ENCODE data around the gene TMEM88. TPM values are rescaled to one million over a fixed set of nuclear protein-coding genes. Genes with fewer than 3 reads are reported as not detected.
"Not testable (repeated sequence)": the region's sequence is repeated elsewhere in the genome, so short reads cannot be mapped to it uniquely, and the experiment has no call there.

The TMEM88 gene
- total and polyA plus RNA-seq, 4 donors: 6.3 to 19.6 (median 11.3) TPM

GRCh38 chr17:7809086-7809790 lies 45.6 kb upstream of the TMEM88 start:
- Histone ChIP-seq H3K4me1 (ENCODE audit: control insufficient read depth in 5 of 5, insufficient read depth in 5 of 5, low read length in 5 of 5) (peaks cover 0 to 2% (median 0%) of the 10 kb centered on the region in 5 donors), H3K9ac (ENCODE audit: insufficient read depth in 1 of 2, low read length in 2 of 2) (no peak overlapping the region)

GRCh38 chr17:7809791-7810343 lies 45.0 kb upstream of the TMEM88 start:
- not testable (repeated sequence) for ATAC-seq (ENCODE audit: insufficient read depth, low FRiP score); H3K4me3 ChIP-seq; H3K9me3 ChIP-seq (ENCODE audit: control insufficient read depth in 4 of 4, insufficient read depth in 3 of 4, low read length in 3 of 4); H3K9ac ChIP-seq (ENCODE audit: insufficient read depth in 1 of 2, low read length in 2 of 2); H3K4me1 ChIP-seq (ENCODE audit: control insufficient read depth in 5 of 5, insufficient read depth in 5 of 5, low read length in 5 of 5); H3K36me3 ChIP-seq (ENCODE audit: control insufficient read depth in 4 of 4, insufficient read depth in 4 of 4, low read length in 4 of 4); H3K27me3 ChIP-seq (ENCODE audit: control insufficient read depth in 3 of 3, insufficient read depth in 3 of 3, low read length in 2 of 3); H3K27ac ChIP-seq (ENCODE audit: low read depth in 1 of 2, low read length in 1 of 2); DNase-seq
- WGBS, 2 donors: 60 to 69% methylated on average over 9 of the region's 9 CpGs

More at GRCh38 chr17:7809086-7809790, 45.6 kb upstream of the TMEM88 start:
- no peak for TF ChIP-seq CTCF (IDR thresholded peaks at IDR 0.05; ENCODE audit: control extremely low read depth, extremely low read depth)
- 70 to 81% methylated on average over 11 of the region's 11 CpGs for WGBS, 2 donors
- Histone ChIP-seq H3K4me3 (no peak overlapping the region), H3K27ac (ENCODE audit: low read depth in 1 of 2, low read length in 1 of 2) (no peak overlapping the region), H3K9me3 (ENCODE audit: control insufficient read depth in 4 of 4, insufficient read depth in 3 of 4, low read length in 3 of 4) (no peaks in the 10 kb centered on the region), H3K36me3 (ENCODE audit: control insufficient read depth in 4 of 4, insufficient read depth in 4 of 4, low read length in 4 of 4) (no peaks in the 10 kb centered on the region), H3K27me3 (ENCODE audit: control insufficient read depth in 3 of 3, insufficient read depth in 3 of 3, low read length in 2 of 3) (no peaks in the 10 kb centered on the region)
- ATAC-seq (ENCODE audit: insufficient read depth, low FRiP score) (no peak), DNase-seq (no peak)

GRCh38 chr17:7811251-7811650 lies 43.6 kb upstream of the TMEM88 start:
- Histone ChIP-seq H3K27me3 (ENCODE audit: control insufficient read depth in 3 of 3, insufficient read depth in 3 of 3, low read length in 2 of 3) (no peaks in the 10 kb centered on the region), H3K36me3 (ENCODE audit: control insufficient read depth in 4 of 4, insufficient read depth in 4 of 4, low read length in 4 of 4) (no peaks in the 10 kb centered on the region), H3K9ac (ENCODE audit: insufficient read depth in 1 of 2, low read length in 2 of 2) (no peak overlapping the region), H3K4me3 (no peak overlapping the region), H3K4me1 (ENCODE audit: control insufficient read depth in 5 of 5, insufficient read depth in 5 of 5, low read length in 5 of 5) (peaks cover 0 to 2% (median 0%) of the 10 kb centered on the region in 5 donors), H3K9me3 (ENCODE audit: control insufficient read depth in 4 of 4, insufficient read depth in 3 of 4, low read length in 3 of 4) (no peaks in the 10 kb centered on the region), H3K27ac (ENCODE audit: low read depth in 1 of 2, low read length in 1 of 2) (no peak overlapping the region)
- 76 to 85% methylated on average over 3 of the region's 3 CpGs for WGBS, 2 donors
- TF ChIP-seq CTCF (IDR thresholded peaks at IDR 0.05; ENCODE audit: control extremely low read depth, extremely low read depth): no peak
- no peak for DNase-seq
- ATAC-seq (ENCODE audit: insufficient read depth, low FRiP score): no peak

GRCh38 chr17:7814969-7815368 lies 39.9 kb upstream of the TMEM88 start:
- no peaks in the 10 kb centered on the region for H3K27me3 ChIP-seq (ENCODE audit: control insufficient read depth in 3 of 3, insufficient read depth in 3 of 3, low read length in 2 of 3)
- H3K4me1 ChIP-seq (ENCODE audit: control insufficient read depth in 5 of 5, insufficient read depth in 5 of 5, low read length in 5 of 5): no peaks in the 10 kb centered on the region
- H3K27ac ChIP-seq (ENCODE audit: low read depth in 1 of 2, low read length in 1 of 2): no peak overlapping the region
- ATAC-seq (ENCODE audit: insufficient read depth, low FRiP score) (no peak), DNase-seq (no peak)
- 92 to 95% methylated on average over 5 of the region's 5 CpGs for WGBS, 2 donors
- TF ChIP-seq CTCF (IDR thresholded peaks at IDR 0.05; ENCODE audit: control extremely low read depth, extremely low read depth): no peak
- H3K9ac ChIP-seq (ENCODE audit: insufficient read depth in 1 of 2, low read length in 2 of 2): no peak overlapping the region
- no peak overlapping the region for H3K4me3 ChIP-seq
- no peaks in the 10 kb centered on the region for H3K36me3 ChIP-seq (ENCODE audit: control insufficient read depth in 4 of 4, insufficient read depth in 4 of 4, low read length in 4 of 4)
- H3K9me3 ChIP-seq (ENCODE audit: control insufficient read depth in 4 of 4, insufficient read depth in 3 of 4, low read length in 3 of 4): no peaks in the 10 kb centered on the region
